IPS-NIHi7 (cell line): Measurements from ENCODE around the gene NEDD4.
A peak's percentile ranks its signal among the peaks of the same experiment; 100 is the strongest.
"Not testable (repeated sequence)": the region's sequence is repeated elsewhere in the genome, so short reads cannot be mapped to it uniquely, and the experiment has no call there.

Experiments
- DNase-seq: peaks from one replicate; pipeline ENCODE4 v3.0.0; 2012; ENCODE audit warnings: mixed read lengths; ENCODE audit errors: extremely low spot score

The NEDD4 gene

DNA sequence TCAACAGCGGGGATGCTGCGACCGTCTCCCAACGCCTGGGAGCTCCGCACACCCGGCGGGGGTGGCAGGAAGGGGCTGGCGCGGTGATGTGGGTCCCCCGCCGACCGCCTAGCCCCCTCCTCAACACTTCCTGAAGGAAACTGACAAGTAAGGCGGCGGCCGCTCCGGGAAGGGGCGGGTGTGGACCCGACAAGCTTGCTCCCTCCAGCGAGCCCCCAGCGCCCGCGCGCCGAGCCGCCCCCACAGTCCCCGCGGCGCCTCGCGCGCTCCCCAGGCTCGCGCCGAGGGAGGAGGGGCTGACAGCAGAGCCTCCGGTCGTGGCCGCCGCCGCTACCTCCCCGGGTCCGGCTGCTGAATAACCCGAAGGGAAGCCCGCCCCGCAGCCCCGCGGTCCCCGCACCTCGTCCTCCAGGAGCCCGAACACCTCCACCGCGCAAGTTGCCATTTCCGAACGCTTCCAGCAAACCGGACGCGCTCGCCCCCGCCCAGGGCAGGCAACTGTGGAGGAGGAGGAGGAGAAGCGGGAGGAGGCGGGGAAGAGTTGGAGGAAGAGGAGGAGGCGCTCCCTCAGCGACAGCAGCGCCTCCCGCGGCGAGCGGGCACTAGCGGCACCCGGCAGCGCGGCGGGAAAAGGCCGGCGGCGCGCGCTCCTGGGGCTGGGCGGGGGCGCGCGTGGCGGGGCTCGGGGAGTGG lies at the start of gene NEDD4:
NEDD4 (minus strand) TSS at position 502 of the 693 bp plus-strand sequence; CDS start at position 445, 57 bp downstream.
- peak; percentile 84 for DNase-seq

DNA sequence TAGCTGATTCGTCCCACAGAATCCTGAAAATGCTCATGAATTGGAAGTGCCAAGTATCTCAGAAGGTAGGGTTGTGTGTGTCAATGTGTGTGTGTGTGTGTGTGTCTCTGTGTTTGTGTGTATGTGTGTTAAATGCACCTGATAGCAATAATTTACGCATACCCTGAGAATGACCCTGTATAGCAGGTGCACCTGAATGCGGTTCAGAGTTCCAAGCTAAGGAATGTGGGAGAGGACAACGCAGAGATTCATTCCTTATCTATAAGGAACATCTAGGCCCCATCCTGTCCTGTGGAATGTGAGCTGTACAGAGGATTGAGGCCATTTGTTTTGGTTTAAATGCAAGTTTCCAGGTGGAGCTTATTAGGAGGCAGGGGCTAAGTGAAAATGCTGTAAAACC lies 49.1 kb upstream of the NEDD4 start:
- no peak for DNase-seq

DNA sequence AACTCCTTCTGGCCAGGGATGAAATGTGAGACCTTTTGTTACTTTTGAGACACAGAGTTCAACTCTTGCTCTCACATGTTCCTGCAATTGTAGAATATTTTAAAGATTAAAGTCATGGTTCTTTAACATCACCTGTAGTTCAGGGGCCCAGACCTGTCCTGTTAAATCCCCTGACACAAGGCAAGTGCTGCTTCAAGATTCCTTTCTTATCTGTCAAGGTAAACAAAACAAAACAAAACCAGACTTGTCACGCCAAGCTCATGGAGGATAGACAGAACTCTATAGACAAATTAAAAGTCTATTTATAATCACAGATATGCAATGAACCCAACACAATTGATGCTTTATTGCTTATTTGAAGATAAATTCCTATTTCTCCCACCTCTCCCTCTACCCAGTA lies 48.6 kb upstream of the NEDD4 start:
- no peak for DNase-seq

DNA sequence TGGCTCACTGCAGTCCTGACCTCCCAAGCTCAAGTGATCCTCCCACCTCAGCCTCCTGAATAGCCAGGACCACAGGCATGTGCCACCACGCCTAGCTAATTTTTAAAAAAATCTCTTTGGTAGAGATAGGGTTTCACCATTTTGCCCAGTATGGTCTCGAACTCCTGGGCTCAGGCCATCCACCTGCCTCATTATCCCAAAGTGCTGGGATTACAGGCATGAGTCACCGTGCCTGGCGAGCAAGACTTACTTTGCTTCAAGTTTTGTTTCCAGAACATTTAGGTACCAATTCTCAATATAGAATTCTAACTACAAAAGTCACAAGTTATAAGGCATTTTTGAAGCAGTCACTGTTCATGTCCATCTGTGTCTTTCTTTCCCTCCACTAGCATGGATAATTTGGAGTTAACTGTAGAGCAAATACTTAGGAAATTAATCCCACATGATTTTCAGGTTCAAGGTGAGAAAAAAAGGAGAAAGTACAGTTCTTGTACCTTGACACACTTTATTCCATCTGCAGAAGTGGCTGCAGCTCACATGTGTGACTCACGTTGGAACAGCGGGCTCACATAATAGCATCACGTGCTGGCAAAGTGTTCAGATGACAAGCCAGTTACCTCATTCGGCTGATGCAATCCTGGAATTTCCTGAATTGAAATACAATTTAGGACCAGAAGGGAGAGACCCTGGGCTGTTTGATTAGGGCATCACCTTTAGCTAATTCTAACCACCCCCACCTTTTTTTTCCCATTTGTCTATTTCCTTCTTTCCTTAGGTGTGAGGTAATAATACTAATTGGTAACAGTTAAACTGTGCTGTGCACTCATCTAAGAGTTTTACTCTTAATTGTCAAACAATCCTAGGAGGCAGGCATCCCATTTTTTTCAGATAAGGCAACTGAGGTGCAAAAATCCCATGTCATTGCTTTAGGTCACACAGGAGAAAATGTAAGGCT lies 46.9 kb upstream of the NEDD4 start:
- peak; percentile 35 for DNase-seq

DNA sequence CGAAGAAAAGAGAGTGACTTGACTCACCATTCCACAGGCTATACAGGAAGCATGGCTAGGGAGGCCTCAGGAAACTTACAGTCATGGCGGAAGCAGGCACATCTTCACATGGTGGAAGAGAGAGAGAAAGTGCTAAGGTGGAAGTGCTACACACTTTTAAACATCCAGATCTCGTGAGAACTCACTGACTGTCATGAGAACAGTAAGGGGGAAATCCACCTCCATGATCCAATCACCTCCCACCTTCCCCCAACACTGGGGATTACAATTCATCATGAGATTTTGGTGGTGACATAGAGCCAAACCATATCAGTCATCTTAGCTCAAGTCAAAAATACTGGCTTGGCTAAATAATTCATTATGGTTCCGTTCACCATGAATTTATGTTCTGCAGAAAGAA lies 45.3 kb upstream of the NEDD4 start:
- no peak for DNase-seq

DNA sequence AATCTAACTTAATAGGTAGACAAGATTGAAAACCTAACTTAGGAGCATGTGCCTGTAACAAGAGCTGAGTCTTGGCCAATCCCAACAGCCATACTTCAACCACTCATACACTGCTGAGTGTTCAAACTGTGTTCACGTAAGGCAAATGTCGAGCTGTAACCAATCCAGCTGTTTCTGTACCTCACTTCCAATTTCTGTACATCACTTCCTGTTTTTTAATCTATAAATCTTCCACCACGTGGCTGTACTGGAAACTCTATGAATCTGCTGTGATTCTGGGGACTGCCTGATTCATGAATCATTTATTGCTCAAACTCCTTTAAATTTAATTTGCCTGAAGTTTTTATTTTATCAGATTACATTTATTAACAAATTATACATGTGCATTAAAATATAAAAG lies 44.6 kb upstream of the NEDD4 start:
- no peak for DNase-seq

DNA sequence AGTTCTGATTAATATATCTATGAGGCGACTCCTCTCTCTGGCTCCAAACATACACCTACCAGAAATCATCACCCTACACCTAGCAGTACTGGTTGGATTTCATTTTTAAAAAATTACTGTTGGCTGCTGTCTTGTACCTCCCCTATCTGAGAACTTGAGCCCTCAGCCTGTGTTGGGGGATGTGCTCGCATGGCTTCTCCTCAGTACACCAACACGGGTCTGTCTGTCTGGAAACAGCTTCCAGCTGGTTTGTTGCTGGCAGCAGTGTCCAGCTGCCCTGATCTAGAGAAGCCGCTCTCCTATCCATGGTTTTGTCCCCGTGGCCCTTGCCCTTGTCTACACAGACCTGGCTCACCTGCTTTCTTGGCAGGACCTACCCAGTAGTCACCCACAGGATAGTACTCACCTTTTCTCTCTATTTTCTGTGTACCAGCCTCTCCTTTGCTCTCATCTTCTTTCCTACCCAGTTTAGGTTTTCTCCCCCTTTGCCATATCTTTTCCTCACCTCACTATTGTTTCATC lies 43.2 kb upstream of the NEDD4 start:
- DNase-seq: no peak

DNA sequence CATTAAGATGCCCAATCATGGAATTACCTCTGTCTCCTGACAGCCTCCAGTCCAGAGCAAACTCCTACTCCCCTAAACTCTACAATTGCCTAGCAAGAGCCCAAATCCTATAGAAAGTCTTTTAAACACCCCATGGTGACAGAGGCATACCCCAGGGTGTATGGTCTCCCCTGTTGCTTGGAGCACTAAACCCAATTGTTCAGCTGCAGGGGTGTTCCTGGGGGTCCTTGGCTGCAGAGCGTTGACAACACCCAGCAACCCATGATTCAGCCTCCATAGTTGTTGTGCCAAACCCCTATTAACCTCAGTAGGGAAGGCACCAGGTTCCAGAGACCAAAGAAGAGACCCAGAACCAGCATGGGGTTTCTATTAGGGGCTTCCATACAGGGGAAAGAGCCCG lies 41.8 kb upstream of the NEDD4 start:
- no peak for DNase-seq

DNA sequence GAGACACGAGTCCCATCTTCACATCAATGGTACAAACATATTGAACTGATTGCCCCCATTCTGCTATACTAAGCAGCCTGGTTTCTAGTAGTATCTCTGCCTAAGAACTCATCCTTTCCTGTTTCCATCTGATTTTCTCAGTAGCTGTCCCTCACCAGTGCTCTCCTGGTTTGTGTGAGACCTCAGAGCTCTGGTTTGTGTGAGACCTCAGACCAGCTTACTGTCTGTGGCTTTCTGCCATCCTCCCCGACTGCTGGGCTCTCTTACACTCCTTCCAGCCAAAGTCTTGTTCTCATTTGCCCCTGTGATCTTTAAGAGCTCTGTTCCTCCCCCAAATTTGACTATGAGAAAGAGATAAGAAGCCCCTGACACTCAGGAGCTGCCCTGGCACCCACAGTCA lies 41.1 kb upstream of the NEDD4 start:
- no peak for DNase-seq

DNA sequence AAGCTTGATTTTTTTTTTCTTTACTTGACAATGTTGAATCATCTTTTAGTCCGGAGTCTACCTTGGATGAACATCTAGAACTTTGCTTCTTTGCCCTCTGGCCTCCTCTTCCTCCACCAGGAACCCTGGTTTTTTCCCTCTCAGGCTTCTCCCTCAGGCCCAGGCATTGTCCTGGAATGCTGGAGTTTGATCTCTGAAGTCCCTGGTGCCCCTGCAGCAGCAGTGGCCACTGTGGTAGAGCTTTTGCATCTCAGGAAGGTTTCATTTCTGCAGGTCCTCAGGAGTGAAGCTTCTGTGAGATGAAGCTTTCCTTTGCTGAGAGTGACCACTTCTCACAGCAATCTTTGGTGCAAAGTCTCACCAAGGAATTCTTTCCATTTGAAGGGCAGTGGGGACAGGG lies 39.0 kb upstream of the NEDD4 start:
- no peak for DNase-seq

DNA sequence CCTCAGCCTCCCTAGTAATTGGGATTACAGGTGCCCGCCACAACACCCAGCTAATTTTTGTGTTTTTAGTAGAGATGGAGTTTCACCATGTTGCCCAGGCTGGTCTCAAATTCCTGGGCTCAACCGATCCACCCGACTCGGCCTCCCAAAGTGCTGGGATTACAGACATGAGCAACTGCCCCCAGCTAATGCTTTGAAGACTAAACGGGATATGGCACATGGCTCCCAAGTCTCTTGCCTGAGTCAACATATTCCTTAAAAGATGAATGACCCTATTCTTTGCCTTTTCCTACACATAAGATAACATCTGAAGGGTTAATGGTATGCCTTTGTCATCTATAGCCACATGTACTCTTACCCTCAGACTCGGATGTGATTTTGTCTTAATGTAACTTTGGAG lies 38.4 kb upstream of the NEDD4 start:
- no peak for DNase-seq

DNA sequence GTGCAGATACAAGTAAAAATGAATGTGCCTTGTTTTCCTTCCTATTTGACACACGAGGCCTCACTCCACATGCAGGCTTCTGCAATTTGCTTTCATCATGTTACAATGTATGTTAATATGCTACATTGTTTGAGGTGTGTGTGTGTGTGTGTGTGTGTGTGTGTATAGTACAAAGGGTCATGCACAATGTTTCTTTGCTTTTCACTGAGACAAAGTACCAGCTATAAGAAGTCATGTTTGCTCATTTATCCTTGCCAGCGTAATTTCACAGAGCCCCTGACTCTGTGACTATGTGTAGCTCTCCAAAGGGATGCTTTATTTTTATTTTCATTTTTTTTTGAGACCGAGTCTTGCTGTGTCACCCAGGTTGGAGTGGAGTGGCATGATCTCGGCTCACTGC lies 38.0 kb upstream of the NEDD4 start:
- DNase-seq: no peak

DNA sequence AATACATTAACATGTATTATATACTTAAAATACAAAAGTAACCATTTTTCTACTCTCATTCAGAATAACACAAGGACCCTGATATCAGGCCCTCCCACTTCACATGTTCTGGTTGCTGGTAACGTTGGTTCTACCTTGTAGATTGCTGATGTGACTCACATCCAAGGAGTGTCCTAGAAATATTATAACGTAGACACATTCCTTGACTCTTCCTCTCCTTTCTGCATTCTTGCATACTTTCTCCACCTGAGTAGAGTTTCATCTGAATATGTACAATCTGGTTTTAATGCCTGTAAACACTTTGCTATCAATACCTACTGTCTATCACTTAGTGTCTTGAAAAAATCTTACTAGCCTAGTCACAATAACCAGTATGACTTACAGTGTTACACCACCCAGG lies 35.0 kb upstream of the NEDD4 start:
- DNase-seq: no peak

DNA sequence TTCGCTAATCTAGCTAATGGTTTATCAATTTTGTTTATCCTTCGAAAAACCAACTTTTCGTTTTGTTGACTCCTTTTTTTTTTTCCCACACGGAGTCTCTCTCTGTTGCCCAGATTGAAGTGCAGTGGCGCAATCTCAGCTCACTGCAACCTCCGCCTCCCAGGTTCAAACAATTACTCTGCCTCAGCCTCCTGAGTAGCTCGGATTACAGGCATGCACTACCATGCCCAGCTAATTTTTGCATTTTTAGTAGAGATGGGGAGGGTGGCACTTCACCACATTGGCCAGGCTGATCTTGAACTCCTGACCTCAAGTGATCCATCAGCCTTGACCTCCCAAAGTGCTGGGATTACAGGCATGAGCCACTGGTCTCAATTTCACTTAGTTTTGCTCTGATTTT lies 29.7 kb upstream of the NEDD4 start:
- DNase-seq: not testable (repeated sequence)

DNA sequence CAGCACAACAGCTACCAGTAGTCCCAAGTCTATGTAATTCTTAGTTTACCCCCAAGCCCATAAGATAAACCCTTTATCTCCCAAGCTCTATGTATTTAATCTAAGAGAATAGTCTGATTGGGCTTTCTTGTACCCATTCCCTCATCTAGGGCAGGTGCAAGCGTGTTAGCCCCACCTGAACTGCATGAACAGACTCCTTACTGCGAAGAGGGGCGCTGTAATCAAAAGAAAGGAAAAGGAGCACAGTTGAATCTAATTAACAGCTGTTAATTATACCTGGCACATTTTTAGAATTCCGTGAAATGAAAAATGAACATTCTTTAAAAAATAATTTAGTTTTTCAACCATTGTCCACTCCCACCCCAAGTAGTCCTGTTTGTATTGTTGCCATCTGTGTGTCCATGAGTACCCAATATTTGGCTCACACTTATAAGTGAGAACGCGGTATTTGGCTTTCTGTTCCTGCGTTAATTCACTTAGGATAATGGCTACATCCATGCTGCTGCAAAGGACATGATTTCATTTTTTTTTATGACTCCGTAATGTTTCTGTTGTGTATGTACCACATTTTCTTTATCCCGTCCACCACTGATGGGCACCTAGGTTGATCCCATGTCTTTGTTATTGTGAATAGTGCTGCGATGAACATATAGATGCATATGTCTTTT lies 26.5 kb upstream of the NEDD4 start:
- DNase-seq: no peak

DNA sequence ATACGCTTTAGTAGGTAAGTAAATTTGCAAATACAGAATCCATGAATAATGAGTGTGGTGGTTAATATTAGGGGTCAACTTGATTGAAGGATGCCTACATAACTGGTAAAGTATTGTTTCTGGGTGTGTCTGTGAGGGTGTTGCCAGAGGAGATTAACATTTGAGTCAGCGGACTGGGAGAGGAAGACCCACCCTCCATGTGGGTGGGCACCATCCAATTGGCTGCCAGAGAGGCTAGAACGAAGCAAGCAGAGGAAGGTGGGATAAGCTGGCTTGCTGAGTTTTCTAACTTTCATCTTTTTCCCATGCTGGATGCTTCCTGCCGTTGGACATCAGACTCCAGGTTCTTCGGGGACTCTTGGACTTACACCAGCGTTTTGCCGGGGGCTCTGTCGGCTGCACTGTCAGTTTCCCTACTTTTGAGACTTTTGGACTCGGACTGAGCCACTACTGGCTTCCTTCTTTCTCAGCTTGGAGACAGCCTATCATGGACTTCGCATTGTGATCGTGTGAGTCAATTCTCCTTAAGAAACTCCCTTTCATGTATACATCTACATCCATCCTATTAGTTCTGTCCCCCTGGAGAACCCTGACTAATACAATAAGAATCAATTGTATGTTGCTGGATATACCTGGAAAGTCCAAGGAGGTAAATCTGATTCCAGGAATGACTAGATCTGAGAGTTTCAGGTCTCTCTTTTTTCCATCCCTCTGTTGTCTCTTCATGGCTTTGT lies 25.8 kb upstream of the NEDD4 start:
- DNase-seq: no peak

DNA sequence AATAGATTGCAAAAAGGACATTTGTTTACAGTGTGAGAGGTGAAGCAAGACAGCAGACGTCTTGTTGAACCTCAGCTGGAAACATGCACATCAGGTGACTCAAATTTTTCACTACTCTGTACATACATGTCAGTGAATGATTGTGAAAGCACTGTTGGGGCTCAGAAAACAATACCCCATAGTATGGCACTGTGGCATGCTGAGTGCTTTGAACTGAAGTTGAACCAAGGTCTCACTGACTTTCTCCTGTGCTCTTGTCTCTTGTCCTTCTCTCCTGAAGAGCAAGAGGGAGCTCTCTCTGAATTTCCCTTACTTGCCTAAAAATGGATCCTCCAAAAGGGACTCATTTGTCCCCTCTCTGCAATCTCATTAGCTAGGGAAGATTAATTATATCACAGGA lies 24.5 kb upstream of the NEDD4 start:
- no peak for DNase-seq

DNA sequence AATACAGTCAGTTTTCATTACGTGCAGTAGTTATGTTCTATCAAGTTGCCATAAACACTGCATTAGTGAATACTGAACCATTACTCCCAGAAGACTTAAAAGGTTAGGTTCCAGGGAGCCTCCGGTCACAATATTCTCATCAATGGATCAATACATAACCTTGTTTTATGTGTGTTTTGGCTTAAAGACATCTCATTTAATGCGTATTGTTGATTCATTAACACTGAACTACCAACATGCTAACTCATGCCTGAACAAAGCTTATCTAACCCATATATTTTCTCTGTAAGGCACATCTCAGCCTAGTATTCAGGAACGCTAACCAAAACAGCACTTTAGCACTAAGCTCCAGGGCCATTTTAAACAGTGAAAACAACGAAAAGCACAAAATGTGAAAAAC lies 24.1 kb upstream of the NEDD4 start:
- DNase-seq: no peak

DNA sequence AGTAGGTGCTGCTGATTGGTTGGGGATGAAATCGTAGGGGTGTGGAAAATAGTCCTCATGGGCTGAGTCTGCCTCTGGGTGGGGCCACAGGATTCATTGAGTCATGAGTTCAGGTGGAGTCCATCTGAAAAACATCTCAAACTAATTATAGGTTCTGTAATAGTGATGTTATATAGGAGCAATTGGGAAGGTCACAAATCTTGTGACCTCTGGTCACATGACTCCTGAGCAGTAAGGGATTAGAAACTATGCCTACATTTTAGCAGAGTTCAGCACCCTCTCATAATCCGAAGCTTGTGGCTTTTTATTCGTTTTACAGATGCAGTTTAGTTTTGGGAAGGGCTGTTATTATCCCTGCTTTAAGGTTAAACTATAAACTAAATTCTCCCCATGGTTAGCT lies 22.9 kb upstream of the NEDD4 start:
- DNase-seq: no peak

DNA sequence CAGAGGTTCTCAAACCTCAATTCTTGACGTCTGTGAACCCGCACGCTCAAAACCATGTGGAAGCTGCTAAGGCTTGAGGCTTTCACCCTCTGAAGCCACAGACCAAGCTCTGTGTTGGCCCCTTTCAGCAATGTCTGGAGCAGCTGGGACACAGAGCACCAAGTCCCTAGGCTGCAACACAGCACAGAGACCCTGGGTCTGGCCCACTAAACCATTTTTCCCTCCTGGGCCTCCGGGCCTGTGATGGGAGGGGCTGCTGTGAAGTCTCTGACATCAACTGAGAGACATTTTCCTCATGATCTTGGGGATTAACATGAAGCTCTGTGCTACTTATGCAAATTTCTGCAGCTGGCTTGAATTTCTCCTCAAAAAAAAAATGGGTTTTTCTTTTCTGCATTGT lies 21.3 kb upstream of the NEDD4 start:
- DNase-seq: no peak

DNA sequence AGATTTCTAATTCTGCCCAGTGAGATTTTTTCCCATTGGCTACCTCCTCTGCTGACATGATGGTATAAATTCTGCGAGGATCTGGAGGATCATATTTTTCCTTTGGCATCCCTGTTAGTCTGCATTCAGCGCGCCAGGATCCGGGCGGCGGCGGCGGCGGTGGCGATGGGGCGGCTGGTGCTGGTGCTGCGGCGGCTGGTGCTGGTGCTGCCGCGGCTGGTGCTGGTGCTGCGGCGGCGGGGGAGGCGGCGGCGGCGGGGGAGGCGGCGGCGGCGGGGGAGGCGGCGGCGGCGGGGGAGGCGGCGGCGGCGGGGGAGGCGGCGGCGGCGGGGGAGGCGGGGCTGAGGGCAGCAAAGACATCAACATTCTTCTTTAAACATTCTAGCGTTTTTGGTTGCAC lies 13.6 kb upstream of the NEDD4 start:
- DNase-seq: peak; percentile 27

DNA sequence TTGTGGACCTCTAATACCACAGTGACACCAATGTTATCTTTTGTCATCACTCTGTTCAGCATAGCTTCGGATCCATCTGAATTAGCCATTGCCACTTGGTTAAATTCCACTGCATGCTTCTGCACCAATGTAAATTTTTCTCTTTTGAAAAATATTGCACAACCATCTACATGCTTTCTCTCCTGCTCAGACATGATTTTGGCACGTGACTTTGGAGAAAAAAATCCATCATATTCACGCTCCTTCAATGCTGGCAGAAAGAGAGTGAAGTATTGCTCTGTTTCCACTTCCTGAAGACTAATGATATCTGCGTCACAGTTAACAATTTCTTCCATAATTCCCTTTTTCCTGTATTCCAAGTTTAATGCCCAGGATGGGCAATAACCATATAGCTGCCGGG lies 13.0 kb upstream of the NEDD4 start:
- not testable (repeated sequence) for DNase-seq
